Bone marrow (tissue), 2 donors: ENCODE results near the gene MINAR1.
"Not testable (repeated sequence)": the region's sequence is repeated elsewhere in the genome, so short reads cannot be mapped to it uniquely, and the experiment has no call there.

Source experiments
- DNase-seq, 2 donors: peaks; one replicate each; lab custom pipeline; 2025; lab: John Stamatoyannopoulos, UW

Gene MINAR1

GRCh38 chr15:79431636-79432344 is at the start of gene MINAR1:
MINAR1 (plus strand) TSS chr15:79432336; CDS start chr15:79456148, 23,812 bp downstream.
- DNase-seq = no peak

- no peak for DNase-seq
These were observed 37.9 kb upstream of the MINAR1 start for GRCh38 chr15:79394231-79394630.

GRCh38 chr15:79396850-79397249 is 35.3 kb upstream of the MINAR1 start:
- no peak for DNase-seq

- DNase-seq = no peak
These were observed 34.7 kb upstream of the MINAR1 start for GRCh38 chr15:79397269-79397910.

GRCh38 chr15:79399606-79400005 is 32.5 kb upstream of the MINAR1 start:
- no peak for DNase-seq

- DNase-seq = no peak
These were observed 31.5 kb upstream of the MINAR1 start for GRCh38 chr15:79400650-79401049.

- no peak for DNase-seq
These were observed 30.8 kb upstream of the MINAR1 start for GRCh38 chr15:79401301-79401700.

GRCh38 chr15:79402136-79402535 is 30.0 kb upstream of the MINAR1 start:
- DNase-seq = no peak

GRCh38 chr15:79403501-79403900 is 28.6 kb upstream of the MINAR1 start:
- DNase-seq = no peak

GRCh38 chr15:79406210-79406609 is 25.9 kb upstream of the MINAR1 start:
- no peak for DNase-seq

GRCh38 chr15:79408041-79408440 is 24.1 kb upstream of the MINAR1 start:
- no peak for DNase-seq

- no peak for DNase-seq
These were observed 21.9 kb upstream of the MINAR1 start for GRCh38 chr15:79410237-79410636.

- DNase-seq = no peak
These were observed 20.1 kb upstream of the MINAR1 start for GRCh38 chr15:79412010-79412409.

- no peak for DNase-seq
These were observed 19.7 kb upstream of the MINAR1 start for GRCh38 chr15:79412429-79412828.

GRCh38 chr15:79416876-79417275 is 15.3 kb upstream of the MINAR1 start:
- DNase-seq = no peak

GRCh38 chr15:79418693-79419279 is 13.3 kb upstream of the MINAR1 start:
- no peak for DNase-seq

GRCh38 chr15:79425591-79426295 is 6.4 kb upstream of the MINAR1 start:
- no peak for DNase-seq

GRCh38 chr15:79426899-79427298 is 5.2 kb upstream of the MINAR1 start:
- not testable (repeated sequence) for DNase-seq

GRCh38 chr15:79427781-79428598 is 4.1 kb upstream of the MINAR1 start:
- no peak for DNase-seq

- DNase-seq = no peak
These were observed 1.1 kb upstream of the MINAR1 start for GRCh38 chr15:79430901-79431635.
